Activated T-cell treated with anti-CD3 and anti-CD28 coated beads, Interleukin-2, amount 50 U/mL, for 48 hours (primary cell): ENCODE measurements around the gene SMTN.
"Not testable (repeated sequence)": the region's sequence is repeated elsewhere in the genome, so short reads cannot be mapped to it uniquely, and the experiment has no call there.

ENCODE experiments used
- DNase-seq, 2 experiments: peaks; one replicate each; pipeline ENCODE4 v3.0.0-alpha.2; 2020

SMTN gene

DNA sequence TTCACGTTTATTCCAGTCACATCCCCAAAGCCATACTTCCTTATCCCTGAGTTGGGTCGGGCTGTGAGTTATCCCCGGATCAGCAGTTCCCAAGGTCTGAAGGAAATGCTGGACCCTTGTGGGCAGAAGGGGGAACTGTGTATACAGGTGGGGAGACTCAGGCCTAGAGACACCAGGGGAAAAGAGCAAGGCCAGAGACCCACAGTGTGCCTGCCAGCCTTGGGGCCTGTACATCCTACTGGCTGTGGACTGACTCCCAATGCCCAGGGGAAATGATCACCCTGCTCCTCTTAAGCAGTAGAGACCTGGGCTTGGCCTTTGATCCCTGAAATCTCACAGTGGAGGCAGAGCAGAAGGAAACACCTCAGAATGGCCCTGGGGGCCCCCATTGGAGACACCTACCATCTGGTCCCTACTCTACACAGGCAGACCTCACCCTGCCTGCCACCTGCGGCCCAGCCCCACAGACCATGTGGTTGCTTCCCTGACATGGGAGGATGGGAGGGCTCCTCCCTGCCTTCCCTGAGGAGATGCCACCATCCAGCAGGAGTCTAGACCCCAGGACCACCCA is 25.0 kb downstream of the SMTN start:
- DNase-seq, result no peak

DNA sequence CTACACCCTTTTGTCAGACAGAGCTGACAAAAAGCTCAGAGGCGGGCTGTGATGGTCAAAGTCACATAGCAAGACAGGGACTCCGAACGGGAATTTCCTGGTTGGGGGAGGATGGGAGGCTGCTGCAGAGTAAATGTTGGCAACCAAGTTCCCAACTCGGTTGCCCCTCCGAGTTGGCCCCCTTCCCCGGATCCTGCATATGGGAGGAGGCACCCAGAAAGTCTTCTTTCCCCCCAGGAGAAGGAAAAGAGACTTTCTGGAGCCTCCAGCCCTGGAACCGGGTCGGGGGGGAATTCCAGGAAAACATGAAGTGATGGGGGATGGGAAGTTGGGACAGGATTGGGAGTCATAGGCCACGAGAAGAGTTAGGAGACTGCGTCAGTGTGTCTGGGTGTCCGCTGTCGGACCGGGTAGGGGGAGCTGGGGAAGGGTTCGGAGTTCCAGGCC is 25.6 kb downstream of the SMTN start:
- no peak for DNase-seq

DNA sequence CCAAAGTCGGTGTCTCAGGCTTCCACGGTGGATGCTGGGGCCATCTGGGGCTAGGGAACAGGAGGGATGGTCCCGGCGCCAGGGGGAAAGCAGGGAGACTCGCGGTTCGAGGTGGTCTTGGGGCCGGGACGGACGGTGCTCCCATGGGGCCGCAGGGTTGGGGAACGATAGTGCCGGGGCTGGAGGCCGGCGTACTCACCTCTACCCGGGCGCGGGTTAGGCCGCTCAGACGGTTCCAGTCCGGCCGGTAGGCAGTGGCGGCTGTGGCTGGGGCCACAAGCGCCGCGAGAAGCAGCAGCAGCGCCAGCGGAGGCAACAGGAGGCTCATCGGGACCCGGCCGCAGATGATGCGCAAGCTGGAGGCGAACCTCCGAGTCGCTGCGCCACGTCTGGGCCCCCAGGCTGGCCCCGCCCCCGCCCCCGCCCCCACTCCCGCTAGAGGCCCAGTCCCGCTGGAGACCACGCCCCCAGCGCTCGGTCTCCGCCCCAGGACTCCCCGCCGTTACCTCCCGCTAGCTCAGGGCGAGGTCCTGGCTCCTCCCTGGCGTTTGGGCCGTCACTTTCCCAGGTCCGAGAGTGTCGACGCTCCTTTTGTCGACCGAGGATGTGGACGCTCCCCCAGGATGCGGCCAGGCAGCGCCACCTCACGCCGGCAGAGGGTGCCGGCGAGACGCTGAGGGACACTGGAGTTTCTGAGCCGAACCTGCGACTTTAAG is 26.2 kb downstream of the SMTN start, which contains the start of gene SELENOM:
Gene SELENOM (minus strand): TSS at position 391 of the 716 bp plus-strand sequence. CDS start 63 bp downstream, at position 328.
- DNase-seq, result peak; percentile 89 to 92

DNA sequence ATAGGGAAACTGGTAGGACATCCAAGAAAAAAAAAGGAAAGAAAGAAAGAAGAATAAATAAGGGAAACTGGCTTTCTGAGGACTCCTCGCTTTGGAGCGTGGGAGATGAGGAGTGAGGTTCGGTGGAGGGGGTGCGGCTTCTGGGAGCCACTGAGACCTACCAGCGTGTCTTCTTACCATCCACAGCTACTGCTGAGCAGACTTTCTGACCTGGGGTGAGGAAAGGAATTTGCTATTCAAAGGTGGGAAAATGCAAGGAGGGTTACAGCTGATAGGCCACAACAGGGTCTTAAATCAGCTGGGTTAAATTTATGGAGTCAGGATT is 26.7 kb downstream of the SMTN start:
- no peak for DNase-seq

DNA sequence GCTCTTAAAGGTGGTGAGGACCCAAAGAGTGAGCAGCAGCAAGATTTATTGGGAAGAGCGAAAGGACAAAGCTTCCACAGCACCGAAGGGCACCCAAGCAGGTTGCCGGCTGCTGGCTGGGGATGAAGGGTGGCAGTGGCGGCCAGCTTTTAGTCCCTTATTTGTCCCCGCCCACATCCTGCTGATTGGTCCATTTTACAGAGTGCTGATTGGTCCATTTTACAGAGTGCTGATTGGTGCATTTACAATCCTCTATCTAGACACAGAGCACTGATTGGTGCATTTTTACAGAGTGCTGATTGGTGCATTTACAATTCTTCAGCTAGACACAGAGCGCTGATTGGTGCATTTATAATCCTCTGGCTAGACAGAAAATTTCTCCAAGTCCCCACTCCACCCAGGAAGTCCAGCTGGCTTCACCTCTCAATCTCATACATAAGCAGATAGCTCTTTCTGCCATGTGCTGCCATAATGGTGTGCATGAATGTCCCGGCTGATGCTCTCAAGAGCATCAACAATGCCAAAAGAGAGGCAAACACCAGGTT is 31.5 kb downstream of the SMTN start:
- not testable (repeated sequence) for DNase-seq

DNA sequence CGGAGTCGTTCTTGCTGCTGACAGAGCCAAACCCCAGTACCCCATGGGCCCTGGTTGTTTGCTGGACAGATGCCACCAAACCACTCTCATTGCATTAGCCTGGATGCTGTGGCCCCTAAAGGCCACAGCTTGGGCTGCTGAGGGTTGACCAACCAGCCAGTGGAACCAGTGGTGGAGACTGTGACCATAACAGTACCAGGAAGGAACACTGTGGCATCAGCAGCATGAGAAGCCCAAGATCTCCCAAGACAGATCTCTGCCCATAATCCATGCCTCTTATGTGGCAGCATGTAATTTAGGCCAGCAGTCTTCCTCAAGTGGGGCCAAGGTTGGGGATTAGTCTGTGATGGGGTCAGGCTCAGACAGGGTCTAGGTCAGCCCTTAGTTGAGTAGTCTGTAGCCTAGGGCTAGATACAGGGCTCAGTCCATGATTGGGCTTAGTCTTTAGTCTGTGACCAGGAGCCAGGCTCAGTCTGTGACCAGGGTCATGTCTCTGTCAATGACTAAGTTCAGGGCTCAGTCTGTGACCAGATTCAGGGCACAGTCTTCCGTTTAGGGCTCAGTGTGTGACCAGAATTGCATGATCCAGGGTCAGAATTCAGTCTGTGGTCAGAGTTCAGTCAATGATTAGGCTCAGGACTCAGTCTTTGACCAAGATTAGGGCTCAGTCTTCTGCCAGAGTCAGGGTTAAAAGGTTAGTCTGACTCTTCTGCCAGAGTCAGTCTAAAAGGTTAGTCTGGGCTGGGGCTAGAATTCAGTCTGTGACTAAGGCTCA is 37.1 kb downstream of the SMTN start:
- DNase-seq, result no peak

DNA sequence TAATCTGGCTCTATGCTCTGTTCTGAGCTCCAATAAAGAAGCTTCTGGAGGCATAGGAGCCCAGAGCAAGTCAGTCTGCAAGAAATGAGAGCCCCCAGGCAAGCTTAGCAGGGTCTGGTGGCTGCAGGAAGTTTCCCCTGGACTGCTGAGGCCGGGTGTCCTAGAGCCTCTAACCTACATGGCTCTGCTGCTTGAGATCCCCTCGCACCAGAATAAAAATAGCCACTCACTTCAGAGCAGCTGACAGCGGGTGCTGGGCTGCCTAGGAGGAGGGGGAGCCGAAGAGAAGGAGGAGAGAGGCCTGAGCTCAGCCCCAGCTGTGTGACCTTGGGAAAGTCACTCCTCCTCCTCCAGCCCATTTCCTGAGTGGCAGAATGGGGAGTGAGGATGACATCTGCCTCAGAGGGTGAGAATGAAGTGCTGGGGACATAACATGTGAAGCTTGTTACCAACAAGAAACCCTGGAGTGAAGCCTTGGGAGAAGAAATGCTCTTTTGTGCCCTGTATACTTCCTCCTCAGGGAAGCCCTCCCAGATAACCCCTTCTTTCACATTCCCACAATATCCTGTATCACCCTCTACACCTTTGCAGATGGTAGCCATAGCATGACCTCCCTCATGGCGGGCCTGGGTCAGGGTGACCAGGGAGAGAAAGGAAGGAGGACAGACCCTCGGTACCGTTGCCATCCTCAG is 38.1 kb downstream of the SMTN start:
- DNase-seq, result no peak

DNA sequence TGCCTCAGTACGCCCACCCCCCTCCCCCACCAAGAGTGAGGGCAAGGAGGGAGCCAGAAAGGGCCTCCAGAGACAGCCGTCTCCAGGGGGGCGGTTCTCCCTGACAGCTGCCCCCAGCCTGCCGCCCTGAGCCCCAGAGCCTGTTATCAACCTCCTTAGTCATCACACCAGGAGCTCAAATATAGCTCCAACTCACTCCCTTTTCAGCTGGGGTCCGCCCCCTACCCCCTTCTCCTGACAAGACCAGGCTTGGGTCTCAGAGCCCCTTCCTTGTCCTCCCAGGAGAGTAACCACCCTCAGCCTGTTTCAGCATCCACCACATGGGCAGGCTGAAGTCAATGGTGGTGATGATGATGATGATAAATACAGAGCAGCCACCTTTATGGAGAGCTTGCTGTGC is 39.1 kb downstream of the SMTN start:
- DNase-seq, result no peak

DNA sequence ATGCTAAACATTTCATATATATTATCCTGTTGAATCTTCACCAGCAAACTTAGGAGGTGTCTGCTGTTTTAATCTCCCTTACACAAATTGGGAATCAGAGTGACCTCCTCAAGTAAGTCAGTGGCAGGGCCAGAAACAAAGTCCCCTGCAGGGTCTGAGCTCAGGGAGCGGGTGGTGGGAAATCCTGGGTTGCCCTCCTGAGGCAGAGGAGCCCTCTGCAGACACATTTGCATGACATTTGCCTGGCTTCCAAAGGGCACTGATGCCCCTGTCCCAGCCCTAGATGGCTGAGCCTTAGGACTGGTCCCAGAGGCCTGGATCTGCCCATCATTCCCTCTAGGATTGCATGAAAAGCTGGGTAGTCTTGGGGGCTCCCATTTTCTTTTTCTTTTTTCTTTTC is 39.5 kb downstream of the SMTN start:
- DNase-seq, result no peak

DNA sequence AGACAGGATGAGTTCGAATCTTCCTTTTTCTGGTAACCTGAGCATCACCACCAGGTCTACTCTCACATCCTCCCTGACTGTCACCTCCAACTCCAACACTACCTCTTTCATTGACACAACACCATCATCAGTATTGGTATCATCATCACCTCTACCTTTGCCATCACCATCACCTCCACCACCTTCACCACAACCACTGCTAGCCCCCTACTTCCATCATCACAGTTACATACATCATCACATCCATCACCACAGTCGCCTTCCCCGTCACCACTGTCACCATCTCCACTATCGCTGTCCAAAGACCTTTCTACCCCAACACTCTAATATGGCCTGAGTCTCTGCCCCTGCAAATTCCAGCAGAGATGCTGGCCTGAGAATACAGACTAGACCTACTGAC is 40.3 kb downstream of the SMTN start:
- no peak for DNase-seq

DNA sequence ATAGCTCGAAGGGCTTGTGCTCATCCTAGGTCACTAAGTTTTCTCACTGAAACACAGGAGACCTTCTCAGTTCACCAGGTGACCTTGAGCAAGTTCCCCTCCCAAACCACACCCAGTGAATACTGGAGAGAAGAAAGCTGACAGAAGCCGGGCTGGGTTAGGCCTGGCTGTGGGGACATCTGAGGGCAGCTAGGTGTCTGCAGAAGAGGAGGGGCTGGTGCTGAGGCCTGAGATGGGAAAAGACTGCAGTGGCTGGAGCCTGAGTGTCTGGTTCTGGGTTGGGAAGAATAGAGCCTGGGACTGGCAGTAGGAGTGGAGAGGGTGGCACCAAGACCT is 41.0 kb downstream of the SMTN start:
- DNase-seq, result no peak

DNA sequence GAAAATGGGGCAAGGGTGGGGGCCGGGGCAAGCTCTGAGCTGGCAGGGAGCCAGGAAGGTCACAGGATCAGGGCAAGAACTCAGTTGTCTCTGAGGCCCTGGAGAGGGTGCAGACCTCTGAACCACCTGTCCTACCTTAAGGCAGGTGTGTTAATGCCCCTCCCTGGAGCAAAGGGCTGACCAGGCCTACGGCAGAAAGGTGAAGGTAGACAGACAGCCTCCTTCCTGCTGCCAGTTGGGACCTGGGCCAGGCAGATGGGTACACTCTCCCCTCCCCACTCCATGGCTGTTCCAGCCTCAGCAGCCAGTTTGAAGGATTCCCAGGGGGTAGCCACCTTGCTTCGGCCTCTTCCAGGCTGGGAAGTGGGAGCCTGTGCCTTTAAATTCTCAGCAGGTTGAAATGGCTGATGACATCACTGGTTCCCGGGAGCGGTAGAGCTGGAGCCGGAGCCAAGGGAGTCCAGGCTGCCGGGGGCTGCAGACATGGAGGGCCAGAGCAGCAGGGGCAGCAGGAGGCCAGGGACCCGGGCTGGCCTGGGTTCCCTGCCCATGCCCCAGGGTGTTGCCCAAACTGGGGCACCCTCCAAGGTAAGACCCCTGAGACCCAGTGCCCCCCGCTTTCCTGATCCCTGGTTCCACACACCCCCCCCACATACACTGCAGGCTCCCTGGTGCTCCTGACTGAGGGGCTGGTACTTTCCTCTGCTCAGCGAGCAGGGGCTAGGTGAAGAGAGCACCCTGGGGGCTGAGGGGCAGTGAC is 41.6 kb downstream of the SMTN start, which contains the start of gene INPP5J:
Gene INPP5J (plus strand): TSS at position 435 of the 760 bp plus-strand sequence. CDS start 49 bp downstream, at position 484.
- no peak for DNase-seq

DNA sequence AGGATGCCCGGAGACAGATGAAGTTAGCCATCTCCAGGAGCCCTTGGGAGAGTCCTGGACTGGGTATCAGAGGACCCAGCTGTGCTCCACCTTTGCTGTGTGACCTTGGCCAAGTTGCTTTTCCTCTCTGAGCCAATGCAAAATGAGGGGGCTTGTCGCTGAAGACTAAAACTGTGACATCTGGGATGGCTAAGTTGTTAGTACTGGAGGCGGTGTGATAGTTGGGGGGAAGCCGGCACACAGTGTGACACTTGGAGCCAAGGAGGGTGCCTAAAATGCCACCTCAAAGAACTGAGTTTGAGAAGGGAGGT is 42.1 kb downstream of the SMTN start:
- DNase-seq, result no peak

DNA sequence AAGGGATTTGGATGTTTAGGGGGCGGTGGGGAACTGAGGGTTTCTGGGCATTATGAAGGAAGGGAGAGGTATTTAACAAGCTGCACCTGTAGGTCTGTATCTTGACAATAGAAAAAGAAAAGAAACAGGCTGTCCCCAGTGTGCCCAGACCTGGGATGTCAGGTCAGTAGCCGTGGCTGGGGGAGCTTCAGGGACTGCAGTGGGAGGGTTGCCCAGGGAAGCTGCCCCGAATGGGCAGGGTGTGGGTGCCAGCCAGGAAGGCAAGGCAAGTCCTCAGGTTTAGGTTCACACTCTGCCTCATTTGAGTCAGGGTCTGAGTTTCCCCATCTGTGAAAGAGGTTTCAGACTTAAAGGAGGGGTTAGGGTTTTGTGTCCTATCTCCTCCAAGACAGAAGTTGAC is 43.2 kb downstream of the SMTN start:
- no peak for DNase-seq

DNA sequence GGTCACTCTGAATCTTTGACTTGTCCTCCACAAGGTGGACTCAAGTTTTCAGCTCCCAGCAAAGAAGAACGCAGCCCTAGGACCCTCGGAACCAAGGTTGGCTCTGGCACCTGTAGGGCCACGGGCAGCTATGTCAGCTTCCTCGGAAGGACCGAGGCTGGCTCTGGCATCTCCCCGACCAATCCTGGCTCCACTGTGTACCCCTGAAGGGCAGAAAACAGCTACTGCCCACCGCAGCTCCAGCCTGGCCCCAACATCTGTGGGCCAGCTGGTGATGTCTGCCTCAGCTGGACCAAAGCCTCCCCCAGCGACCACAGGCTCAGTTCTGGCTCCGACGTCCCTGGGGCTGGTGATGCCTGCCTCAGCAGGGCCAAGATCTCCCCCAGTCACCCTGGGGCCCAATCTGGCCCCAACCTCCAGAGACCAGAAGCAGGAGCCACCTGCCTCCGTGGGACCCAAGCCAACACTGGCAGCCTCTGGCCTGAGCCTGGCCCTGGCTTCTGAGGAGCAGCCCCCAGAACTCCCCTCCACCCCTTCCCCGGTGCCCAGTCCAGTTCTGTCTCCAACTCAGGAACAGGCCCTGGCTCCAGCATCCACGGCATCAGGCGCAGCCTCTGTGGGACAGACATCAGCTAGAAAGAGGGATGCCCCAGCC is 43.8 kb downstream of the SMTN start:
- no peak for DNase-seq

DNA sequence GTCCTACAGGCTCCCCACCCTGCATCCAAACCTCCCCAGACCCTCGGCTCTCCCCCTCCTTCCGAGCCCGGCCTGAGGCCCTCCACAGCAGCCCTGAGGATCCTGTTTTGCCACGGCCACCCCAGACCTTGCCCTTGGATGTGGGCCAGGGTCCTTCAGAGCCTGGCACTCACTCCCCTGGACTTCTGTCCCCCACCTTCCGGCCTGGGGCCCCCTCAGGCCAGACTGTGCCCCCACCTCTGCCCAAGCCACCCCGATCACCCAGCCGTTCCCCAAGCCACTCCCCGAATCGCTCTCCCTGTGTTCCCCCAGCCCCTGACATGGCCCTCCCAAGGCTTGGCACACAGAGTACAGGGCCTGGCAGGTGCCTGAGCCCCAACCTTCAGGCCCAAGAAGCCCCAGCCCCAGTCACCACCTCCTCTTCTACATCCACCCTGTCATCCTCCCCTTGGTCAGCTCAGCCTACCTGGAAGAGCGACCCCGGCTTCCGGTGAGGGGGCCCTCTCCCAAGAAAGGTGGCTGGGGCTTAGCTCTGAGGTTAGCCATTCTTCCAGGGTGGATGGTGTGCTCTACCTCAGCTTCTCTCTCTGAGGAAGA is 44.5 kb downstream of the SMTN start:
- no peak for DNase-seq

DNA sequence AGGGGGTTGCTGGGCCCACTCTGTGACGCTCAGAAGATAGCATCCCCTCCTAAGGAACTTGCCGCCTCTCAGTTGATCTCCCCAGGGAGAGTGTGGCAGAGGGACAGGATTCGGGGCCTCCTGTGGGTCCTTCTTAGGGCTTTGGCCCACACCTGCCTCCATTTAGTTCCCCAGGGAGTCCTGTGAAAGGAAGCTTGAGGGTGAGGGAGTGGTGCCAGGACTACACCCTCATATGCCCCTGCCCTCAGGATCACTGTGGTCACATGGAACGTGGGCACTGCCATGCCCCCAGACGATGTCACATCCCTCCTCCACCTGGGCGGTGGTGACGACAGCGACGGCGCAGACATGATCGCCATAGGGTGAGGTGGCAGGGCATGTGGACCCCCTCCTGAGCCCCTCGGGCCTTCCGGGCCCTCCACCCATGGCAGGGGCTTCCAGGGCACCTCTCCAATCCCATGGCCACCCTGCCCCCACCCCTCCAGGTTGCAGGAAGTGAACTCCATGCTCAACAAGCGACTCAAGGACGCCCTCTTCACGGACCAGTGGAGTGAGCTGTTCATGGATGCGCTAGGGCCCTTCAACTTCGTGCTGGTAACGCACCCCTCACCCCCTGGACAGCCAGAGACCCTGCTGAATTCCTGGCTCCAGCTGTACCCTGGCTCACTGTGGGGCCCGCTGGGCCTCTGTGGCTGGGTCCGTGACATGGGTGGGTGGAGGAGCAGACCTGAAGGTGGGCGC is 45.2 kb downstream of the SMTN start:
- no peak for DNase-seq

DNA sequence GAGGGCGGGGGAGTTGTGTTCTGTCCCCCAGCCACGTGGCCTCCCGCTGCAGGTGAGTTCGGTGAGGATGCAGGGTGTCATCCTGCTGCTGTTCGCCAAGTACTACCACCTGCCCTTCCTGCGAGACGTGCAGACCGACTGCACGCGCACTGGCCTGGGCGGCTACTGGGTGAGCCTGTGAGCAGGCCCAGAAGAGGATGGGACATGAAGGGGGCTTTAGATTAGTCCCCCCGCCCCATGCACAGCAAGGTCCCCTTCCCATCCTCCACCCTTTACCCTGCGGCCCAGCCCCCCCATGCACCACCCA is 45.7 kb downstream of the SMTN start:
- no peak for DNase-seq

DNA sequence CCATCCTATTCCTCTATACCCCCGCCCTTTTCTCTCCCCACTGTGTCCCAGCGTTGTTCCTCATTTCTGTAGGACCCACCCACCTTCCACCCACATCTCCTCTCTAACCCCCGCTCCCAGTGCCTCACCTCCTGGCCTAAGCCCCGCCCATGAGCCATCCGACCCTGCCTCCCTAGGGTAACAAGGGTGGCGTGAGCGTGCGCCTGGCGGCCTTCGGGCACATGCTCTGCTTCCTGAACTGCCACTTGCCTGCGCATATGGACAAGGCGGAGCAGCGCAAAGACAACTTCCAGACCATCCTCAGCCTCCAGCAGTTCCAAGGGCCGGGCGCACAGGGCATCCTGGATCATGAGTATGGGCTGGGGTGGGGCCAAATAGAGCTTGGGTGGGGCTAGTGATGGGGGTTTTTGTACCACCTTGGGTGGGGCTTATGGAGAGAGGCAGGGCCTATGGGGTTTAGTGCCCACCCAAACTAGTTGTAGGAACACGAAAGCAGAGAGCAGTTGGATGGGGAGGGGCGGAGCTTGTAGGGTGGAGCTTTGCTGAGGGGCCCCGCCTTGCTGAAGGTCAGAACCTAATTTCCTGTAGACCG is 46.2 kb downstream of the SMTN start:
- no peak for DNase-seq

DNA sequence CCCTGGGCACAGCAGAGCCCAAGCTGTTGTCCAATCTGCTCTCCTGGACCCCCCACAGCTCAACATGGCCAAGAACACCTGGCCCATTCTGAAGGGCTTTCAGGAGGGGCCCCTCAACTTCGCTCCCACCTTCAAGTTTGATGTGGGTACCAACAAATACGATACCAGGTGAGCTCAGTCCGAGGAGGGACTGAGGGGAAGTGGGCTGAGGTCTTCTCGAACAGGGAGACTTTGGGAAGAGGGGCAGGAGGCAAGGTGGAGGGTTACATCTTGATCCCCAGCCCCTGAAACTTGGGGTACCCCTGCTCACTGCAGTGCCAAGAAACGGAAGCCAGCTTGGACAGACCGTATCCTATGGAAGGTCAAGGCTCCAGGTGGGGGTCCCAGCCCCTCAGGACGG is 47.0 kb downstream of the SMTN start:
- DNase-seq, result no peak

DNA sequence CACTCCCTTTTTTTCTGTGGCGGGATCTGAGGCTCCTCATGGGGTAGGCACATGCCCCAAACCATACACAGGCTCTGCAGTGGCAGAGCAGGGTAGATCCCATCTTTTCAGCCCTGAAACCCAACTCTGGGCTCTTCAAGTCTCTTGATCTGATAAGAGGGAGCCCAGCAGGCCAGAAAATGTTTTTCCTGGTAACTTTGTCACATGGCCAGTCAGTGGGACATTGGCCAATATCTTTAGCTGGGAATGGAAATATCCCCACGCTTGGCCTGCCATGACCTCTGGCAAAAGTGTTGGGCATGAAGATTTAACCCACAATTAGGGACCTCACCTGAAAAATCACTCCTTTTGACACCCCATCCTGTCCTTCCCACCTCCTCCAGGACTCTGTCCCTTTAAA is 49.8 kb downstream of the SMTN start:
- DNase-seq, result no peak
